Measurements from ENCODE around the gene C8G.

C8G gene

GRCh38 chr9:136985027-136985602 is 40.1 kb downstream of the C8G start:
- no peak for DNase-seq

- DNase-seq: no peak
Measured at GRCh38 chr9:136985853-136986252, 40.8 kb downstream of the C8G start.

DNA sequence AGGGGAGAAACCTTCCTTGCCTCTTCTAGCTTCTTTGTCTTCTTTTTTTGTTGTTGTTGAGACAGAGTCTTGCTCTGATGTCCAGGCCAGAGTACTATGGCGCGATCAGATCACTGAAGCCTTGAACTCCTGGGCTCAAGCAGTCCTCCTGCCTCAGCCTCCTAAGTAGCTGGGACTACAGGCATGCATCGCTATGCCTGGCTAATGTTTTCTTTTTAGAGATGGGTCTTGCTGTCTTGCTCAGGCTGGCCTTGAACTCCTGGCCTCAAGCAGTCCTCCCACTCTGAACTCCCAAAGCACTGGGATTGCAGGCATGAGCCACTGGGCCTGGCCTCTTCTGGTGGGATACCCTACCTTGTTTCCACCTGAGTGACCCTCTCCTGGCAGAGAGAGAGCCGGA is 43.8 kb downstream of the C8G start:
- no peak for DNase-seq

GRCh38 chr9:136990242-136990911 is 45.3 kb downstream of the C8G start:
- DNase-seq: no peak

GRCh38 chr9:136991993-136992818 is 47.2 kb downstream of the C8G start, which contains the start of gene PAXX:
Gene PAXX, plus strand, starts transcription at chr9:136992422. Its CDS starts 22 bp downstream, at chr9:136992444.
- peak; percentile 90 for DNase-seq

GRCh38 chr9:136992819-136993369 is 47.9 kb downstream of the C8G start:
- DNase-seq: no peak

GRCh38 chr9:136994180-136994887 is 49.3 kb downstream of the C8G start:
- no peak for DNase-seq

GRCh38 chr9:136994888-136995230 is 49.8 kb downstream of the C8G start:
- DNase-seq: no peak

GRCh38 chr9:136995362-136995761 is 50.3 kb downstream of the C8G start:
- no peak for DNase-seq

DNA sequence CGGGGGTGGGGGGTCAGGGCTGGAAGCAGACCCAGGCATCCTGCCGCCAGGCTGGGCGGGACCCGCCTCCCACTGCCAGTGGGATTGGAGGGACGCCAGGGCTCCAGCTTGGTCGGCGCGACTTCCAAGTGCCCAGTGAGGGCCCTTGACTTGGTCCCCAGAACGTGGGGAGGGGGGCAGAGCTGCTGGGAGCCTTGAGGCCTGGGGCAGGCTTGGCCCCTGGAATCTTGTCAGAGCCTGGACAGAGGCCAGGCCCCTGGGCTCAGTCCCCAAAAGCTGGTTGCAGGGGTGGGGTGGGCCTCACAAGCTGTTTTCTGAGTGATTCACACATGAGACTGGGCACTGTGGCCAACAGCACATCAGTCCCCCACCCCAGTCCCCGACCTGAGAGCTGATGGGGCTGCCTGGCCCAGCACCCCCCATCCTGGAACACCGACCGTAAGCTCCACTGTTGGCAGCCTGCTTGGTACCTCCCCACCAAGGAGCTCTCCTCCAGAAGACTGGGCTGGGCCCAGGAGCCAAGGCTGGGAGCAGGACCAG is 50.8 kb downstream of the C8G start:
- DNase-seq: no peak
